ENCODE measurements around the gene BMP8A.

DNA sequence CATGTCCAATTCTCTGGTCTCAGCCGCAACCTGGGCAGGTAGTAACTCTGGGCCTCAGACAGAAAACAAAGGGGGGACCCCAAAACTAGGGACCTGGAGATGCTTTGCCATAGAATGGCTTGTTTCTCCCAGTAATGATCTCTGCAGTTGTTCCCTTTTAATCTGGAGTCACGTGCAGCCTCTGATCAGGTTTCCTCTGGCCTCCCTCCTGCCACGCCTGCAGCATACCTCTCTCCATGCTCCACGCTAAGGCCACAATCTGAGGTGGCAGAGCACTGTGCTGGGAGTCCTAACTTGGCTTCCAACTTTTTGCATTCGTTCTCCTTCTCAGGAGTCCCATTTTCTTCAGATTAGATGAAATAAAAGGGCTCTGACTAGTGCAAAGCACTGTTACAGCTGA is 83.2 kb downstream of the BMP8A start:
- TF ChIP-seq, protein P1, sequence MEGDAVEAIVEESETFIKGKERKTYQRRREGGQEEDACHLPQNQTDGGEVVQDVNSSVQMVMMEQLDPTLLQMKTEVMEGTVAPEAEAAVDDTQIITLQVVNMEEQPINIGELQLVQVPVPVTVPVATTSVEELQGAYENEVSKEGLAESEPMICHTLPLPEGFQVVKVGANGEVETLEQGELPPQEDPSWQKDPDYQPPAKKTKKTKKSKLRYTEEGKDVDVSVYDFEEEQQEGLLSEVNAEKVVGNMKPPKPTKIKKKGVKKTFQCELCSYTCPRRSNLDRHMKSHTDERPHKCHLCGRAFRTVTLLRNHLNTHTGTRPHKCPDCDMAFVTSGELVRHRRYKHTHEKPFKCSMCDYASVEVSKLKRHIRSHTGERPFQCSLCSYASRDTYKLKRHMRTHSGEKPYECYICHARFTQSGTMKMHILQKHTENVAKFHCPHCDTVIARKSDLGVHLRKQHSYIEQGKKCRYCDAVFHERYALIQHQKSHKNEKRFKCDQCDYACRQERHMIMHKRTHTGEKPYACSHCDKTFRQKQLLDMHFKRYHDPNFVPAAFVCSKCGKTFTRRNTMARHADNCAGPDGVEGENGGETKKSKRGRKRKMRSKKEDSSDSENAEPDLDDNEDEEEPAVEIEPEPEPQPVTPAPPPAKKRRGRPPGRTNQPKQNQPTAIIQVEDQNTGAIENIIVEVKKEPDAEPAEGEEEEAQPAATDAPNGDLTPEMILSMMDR (IDR thresholded peaks at IDR 0.05): no peak
- TF ChIP-seq EZH2 (IDR thresholded peaks at IDR 0.05) (no peak), EZH2phosphoT487 (IDR thresholded peaks at IDR 0.05) (no peak)
